HTERT RPE-1 (cell line): Measurements from ENCODE around the gene KLLN.
"Not testable (repeated sequence)": the region's sequence is repeated elsewhere in the genome, so short reads cannot be mapped to it uniquely, and the experiment has no call there.

Experiments
- in situ Hi-C: fragments of 300-500 bp; cut with MboI; formaldehyde crosslinking; loops from 4 replicates; pipeline ENCODE4 v1.14.3; 2020; ENCODE audit warnings: low sequenced_read_pairs

Gene KLLN, protein sequence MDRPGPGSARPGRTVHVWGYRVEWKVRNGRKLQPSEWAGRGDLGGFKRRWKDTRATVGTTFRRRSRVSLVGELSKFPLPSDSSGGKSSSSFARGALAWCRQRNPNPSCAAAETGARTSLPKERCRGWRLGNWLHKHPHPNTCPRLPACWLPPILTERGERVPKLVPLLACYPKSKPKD

GRCh38 chr10:87863053-87863943, at the start of gene KLLN, which contains the start of gene PTEN:
Gene KLLN, minus strand, starts transcription at chr10:87863533. Its CDS starts 1,046 bp downstream, at chr10:87862487.
Gene PTEN, plus strand, starts transcription at chr10:87863625. Its CDS starts 845 bp downstream, at chr10:87864470.
- in situ Hi-C loops, result no loop called here

- in situ Hi-C loops, result not testable (repeated sequence)
Observed at GRCh38 chr10:87903396-87903795, 40.1 kb upstream of the KLLN start.

- in situ Hi-C loops, result not testable (repeated sequence)
Observed at GRCh38 chr10:87897957-87898356, 34.6 kb upstream of the KLLN start.

- in situ Hi-C loops, result no loop called here
Observed at GRCh38 chr10:87896216-87896615, 32.9 kb upstream of the KLLN start.

DNA sequence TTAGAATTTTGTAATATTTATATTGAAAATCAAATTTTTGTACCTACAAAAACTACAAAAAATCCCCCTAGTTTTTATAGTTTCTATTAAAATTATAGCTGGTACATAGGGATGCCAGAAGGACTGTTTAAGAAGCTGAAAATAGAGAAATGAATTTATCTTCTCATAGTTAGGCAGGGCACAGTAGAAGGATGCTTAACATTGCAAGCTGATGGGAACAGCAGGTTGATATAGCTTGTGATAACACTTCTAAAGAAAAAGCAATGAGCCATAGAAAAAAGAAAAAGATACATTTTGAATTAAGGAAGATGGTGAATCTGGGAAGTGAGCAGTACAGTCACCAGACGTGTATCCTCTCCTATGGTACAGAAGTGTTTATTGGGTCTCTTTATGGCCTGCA, 32.1 kb upstream of the KLLN start:
- in situ Hi-C loops, result no loop called here

GRCh38 chr10:87887548-87888289, 24.4 kb upstream of the KLLN start:
- in situ Hi-C loops, result no loop called here

GRCh38 chr10:87887146-87887545, 23.8 kb upstream of the KLLN start:
- in situ Hi-C loops, result no loop called here

DNA sequence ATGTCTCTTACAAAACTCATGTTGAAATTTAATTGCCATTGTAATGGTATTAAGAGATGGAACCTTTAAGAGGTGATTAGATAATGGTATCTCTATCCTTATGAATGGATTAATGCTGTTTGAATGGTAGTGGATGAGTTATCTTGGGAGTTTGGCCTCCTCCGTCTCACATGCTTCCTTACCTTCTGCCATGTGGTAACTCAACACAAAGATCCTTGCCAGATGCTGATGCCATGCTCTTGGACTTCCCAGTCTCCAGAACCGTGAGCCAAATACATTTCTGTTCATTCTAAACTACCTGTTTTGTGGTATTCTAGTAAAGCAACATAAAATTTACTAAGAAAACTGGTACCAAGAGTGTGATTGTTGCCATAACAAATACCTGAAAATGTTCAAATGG, 23.3 kb upstream of the KLLN start:
- in situ Hi-C loops, result no loop called here

- in situ Hi-C loops, result no loop called here
Observed at GRCh38 chr10:87882555-87883294, 19.4 kb upstream of the KLLN start.

DNA sequence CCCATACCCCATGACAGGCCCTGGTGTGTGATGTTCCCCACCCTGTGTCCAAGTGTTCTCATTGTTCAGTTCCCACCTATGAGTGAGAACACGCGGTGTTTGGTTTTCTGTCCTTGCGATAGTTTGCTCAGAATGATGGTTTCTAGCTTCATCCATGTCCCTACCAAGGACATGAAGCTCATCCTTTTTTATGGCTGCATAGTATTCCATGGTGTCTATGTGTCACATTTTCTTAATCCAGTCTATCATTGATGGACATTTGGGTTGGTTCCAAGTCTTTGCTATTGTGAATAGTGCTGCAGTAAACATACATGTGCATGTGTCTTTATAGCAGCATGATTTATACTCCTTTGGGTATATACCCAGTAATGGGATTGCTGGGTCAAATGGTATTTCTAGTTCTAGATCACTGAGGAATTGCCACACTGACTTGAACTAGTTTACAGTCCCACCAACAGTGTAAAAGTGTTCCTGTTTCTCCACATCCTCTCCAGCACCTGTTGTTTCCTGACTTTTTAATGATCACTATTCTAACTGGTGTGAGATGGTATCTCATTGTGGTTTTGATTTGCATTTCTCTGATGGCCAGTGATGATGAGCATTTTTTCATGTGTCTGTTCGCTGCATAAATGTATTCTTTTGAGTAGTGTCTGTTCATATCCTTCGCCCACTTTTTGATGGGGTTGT, 18.2 kb upstream of the KLLN start:
- in situ Hi-C loops, result not testable (repeated sequence)

DNA sequence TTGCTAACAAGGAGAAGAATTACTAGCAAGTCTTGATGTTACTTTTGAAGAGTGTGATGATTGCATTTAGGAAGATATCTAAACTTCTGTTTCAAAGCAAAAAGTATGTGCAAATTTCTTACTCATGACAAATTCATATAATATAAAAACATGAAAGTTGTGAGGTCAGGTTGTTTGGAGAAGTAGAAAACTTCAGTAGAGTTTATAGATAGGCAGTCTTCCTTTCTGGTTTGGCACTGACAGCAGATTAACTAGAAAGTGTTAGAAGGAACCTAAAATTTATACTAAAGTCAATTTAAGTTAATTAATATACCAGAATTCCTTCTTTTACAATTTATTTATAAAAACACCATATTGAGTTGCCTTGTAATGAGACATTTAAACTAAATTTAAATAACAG, 17.0 kb upstream of the KLLN start:
- in situ Hi-C loops, result no loop called here

GRCh38 chr10:87878664-87879459, 15.5 kb upstream of the KLLN start:
- in situ Hi-C loops, result no loop called here

DNA sequence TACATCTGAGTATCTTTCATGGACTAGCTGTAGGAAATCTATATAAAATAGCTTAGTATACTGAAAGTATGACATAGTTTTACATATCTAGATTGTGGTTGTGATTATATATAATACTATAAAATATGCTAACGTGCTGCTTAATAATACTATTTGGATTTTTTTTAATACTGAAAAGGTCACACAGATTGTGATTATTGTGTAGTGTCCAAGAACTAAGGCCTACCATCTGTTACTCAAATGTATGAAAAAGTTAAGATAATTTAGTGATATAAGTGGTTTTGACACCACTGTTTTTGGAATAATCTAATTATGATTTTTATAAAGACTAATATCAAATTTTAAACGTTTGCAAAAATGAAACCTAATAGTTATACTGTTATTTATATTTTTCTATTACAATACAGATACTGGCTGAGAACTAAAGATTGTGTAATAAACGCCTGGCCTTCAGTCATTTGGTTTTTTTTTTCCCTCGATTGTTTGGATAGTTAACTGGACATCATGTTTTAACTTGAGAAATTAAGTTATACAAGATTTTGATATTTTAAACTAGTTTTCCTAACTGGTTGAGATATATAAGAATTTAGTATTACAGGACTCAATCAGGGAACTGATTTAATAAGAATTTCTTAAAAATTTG, 12.7 kb upstream of the KLLN start:
- in situ Hi-C loops, result no loop called here

GRCh38 chr10:87873656-87874055, 10.3 kb upstream of the KLLN start:
- in situ Hi-C loops, result no loop called here

- in situ Hi-C loops, result no loop called here
Observed at GRCh38 chr10:87872828-87873227, 9.5 kb upstream of the KLLN start.

DNA sequence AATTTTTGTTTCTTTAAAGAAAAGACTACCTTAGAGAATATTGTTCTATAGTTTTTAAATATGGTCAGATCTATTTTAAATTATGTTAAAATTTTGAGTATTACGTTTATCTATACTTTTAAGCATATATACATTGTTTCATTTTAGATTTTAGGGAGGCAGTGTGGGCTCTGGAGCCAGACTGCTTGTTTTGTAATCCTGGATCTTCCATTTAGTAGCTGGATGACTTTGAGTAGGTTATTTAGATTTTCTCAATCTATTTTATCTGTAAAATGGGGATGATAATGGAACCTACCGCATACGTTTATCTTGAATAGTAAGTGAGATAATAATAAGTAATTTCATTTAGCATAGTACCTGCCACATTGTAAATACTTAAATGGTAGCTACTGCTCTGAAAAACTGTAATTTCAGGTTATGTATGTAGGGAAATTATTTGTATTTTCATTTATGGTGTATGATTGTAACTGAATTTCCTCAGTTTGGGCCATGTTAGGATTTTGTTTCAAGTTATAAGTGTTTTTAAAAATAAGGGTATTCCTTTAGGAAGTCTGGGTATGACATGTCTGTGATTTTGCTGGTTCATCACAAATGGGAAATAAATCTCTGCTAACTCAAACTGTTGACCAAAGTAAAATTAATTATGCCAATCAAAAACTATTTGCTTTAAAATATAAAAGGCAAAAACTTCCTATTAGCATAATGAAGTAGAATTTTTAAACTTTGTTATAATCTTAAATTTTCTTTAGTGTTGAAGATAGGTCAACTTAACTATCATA, 6.6 kb upstream of the KLLN start:
- in situ Hi-C loops, result no loop called here

- in situ Hi-C loops, result not testable (repeated sequence)
Observed at GRCh38 chr10:87869139-87869538, 5.8 kb upstream of the KLLN start.

DNA sequence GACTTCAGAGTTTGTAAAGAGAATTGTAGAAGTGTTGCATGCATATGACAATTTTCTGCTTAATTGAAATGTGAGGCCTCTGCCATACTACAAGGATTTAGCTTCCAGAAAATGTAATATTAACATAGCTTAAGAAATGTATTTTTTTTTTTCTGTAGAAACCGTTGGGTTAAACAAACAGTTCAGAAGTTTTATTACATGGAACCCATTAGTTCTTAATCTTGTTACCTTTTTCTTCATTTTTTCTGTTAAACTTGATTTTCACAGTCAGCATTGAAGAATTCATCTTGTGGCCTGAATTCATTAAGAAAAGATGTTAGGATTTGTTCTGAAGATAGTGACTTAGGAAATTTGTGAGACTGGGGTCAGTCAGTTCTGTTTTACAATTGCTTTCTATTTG, 4.9 kb upstream of the KLLN start:
- in situ Hi-C loops, result no loop called here
